ENCODE measurements around the gene NRTN.

Gene NRTN

GRCh38 chr19:5800361-5801270, 4.3 kb upstream of the NRTN start:
- H3K27me3 ChIP-seq (ENCODE audit: control insufficient read depth, low read length) = peaks cover 13% of the 10 kb centered on the region
- no peaks in the 10 kb centered on the region for H3K79me2 ChIP-seq (ENCODE audit: control insufficient read depth, low read length)
- no peaks in the 10 kb centered on the region for H3K9me2 ChIP-seq (replicated peaks; ENCODE audit: control insufficient read depth, low read length)
- no peak overlapping the region for H3K27ac ChIP-seq (ENCODE audit: low read depth, low read length)
- TF ChIP-seq CTCF (IDR thresholded peaks at IDR 0.05; ENCODE audit: low read depth, low read length, poor library complexity, severe bottlenecking) (no peak), EZH2phosphoT487 (IDR thresholded peaks at IDR 0.05; ENCODE audit: borderline replicate concordance, low read length) (no peak)
- no peak overlapping the region for H3K4me3 ChIP-seq (ENCODE audit: low read length)
- H3K9me3 ChIP-seq (ENCODE audit: control insufficient read depth, insufficient read depth, low read length) = no peaks in the 10 kb centered on the region
- H3K4me1 ChIP-seq (ENCODE audit: control insufficient read depth, low read length) = peaks cover 14% of the 10 kb centered on the region
- H3K4me2 ChIP-seq (ENCODE audit: low read length) = no peak overlapping the region
- no peaks in the 10 kb centered on the region for H4K20me1 ChIP-seq (ENCODE audit: control insufficient read depth, insufficient read depth, low read depth, low read length)
- no peaks in the 10 kb centered on the region for H3F3A ChIP-seq (ENCODE audit: control insufficient read depth, insufficient read depth)
- H3K36me3 ChIP-seq (ENCODE audit: control insufficient read depth, low read length) = no peaks in the 10 kb centered on the region

GRCh38 chr19:5801796-5802619, 2.9 kb upstream of the NRTN start:
- no peaks in the 10 kb centered on the region for H3K9me2 ChIP-seq (replicated peaks; ENCODE audit: control insufficient read depth, low read length)
- H3K27me3 ChIP-seq (ENCODE audit: control insufficient read depth, low read length) = peaks cover 24% of the 10 kb centered on the region
- H3F3A ChIP-seq (ENCODE audit: control insufficient read depth, insufficient read depth) = no peaks in the 10 kb centered on the region
- H3K4me2 ChIP-seq (ENCODE audit: low read length) = no peak overlapping the region
- no peak overlapping the region for H3K4me3 ChIP-seq (ENCODE audit: low read length)
- H4K20me1 ChIP-seq (ENCODE audit: control insufficient read depth, insufficient read depth, low read depth, low read length) = no peaks in the 10 kb centered on the region
- no peaks in the 10 kb centered on the region for H3K36me3 ChIP-seq (ENCODE audit: control insufficient read depth, low read length)
- no peaks in the 10 kb centered on the region for H3K79me2 ChIP-seq (ENCODE audit: control insufficient read depth, low read length)
- no peak for TF ChIP-seq CTCF (IDR thresholded peaks at IDR 0.05; ENCODE audit: low read depth, low read length, poor library complexity, severe bottlenecking)
- TF ChIP-seq EZH2phosphoT487 (IDR thresholded peaks at IDR 0.05; ENCODE audit: borderline replicate concordance, low read length) = no peak
- no peaks in the 10 kb centered on the region for H3K9me3 ChIP-seq (ENCODE audit: control insufficient read depth, insufficient read depth, low read length)
- no peak overlapping the region for H3K27ac ChIP-seq (ENCODE audit: low read depth, low read length)
- H3K4me1 ChIP-seq (ENCODE audit: control insufficient read depth, low read length) = peaks cover 14% of the 10 kb centered on the region

- H3K4me2 ChIP-seq (ENCODE audit: low read length) = peak overlapping the region; percentile 83
These were observed 1.5 kb upstream of the NRTN start for GRCh38 chr19:5803441-5803751.

More at GRCh38 chr19:5803441-5803751, 1.5 kb upstream of the NRTN start:
- Histone ChIP-seq H3K4me1 (ENCODE audit: control insufficient read depth, low read length) (peaks cover 14% of the 10 kb centered on the region), H3K27ac (ENCODE audit: low read depth, low read length) (no peak overlapping the region), H3K4me3 (ENCODE audit: low read length) (peak overlapping the region; percentile 66), H3K9me3 (ENCODE audit: control insufficient read depth, insufficient read depth, low read length) (no peaks in the 10 kb centered on the region), H3F3A (ENCODE audit: control insufficient read depth, insufficient read depth) (no peaks in the 10 kb centered on the region), H3K9me2 (replicated peaks; ENCODE audit: control insufficient read depth, low read length) (no peaks in the 10 kb centered on the region), H4K20me1 (ENCODE audit: control insufficient read depth, insufficient read depth, low read depth, low read length) (no peaks in the 10 kb centered on the region), H3K27me3 (ENCODE audit: control insufficient read depth, low read length) (peaks cover 24% of the 10 kb centered on the region), H3K36me3 (ENCODE audit: control insufficient read depth, low read length) (no peaks in the 10 kb centered on the region), H3K79me2 (ENCODE audit: control insufficient read depth, low read length) (no peaks in the 10 kb centered on the region)
- TF ChIP-seq EZH2phosphoT487 (IDR thresholded peaks at IDR 0.05; ENCODE audit: borderline replicate concordance, low read length) = no peak
- no peak for TF ChIP-seq CTCF (IDR thresholded peaks at IDR 0.05; ENCODE audit: low read depth, low read length, poor library complexity, severe bottlenecking)

Data from DOHH2 (cell line).